GM10248 (cell line): ENCODE measurements around the gene NCAPG2.

Source experiments
- CTCF ChIA-PET: fragments of 300-600 bp; sonication (Branson Sonifier 250); formaldehyde crosslinking; extraction: SDS; loops from one replicate; lab custom pipeline; 2021; ENCODE audit warnings: antibody characterized with exemption; lab: Yijun Ruan, JAX
- POLR2A ChIA-PET: fragments of 350-650 bp; sonication (Branson Sonifier 250); formaldehyde crosslinking; extraction: SDS; loops from one replicate; lab custom pipeline; 2020; ENCODE audit warnings: antibody characterized with exemption; lab: Yijun Ruan, JAX
- DNase-seq: peaks from one replicate; pipeline ENCODE4 v3.0.0; 2012; ENCODE audit errors: extremely low spot score
- TF ChIP-seq, protein P1 (sequence below): IDR thresholded peaks from 2 replicates; pipeline ENCODE4 v1.5.1; 2012; ENCODE audit warnings: mild to moderate bottlenecking, low read depth; ENCODE audit errors: extremely low read depth, missing control alignments, control extremely low read depth

Gene NCAPG2

GRCh38 chr7:158749396-158749795, 44.8 kb upstream of the NCAPG2 start:
- no peak for DNase-seq
- ChIA-PET POLR2A (no interaction called here), CTCF (interaction anchor here (0.7 to 2.6 kb wide), 4 partner anchors 9 to 17 kb away, joined by 3 to 7 read pairs (median 3); no protein-coding TSS in a partner anchor)
- TF ChIP-seq, protein P1, sequence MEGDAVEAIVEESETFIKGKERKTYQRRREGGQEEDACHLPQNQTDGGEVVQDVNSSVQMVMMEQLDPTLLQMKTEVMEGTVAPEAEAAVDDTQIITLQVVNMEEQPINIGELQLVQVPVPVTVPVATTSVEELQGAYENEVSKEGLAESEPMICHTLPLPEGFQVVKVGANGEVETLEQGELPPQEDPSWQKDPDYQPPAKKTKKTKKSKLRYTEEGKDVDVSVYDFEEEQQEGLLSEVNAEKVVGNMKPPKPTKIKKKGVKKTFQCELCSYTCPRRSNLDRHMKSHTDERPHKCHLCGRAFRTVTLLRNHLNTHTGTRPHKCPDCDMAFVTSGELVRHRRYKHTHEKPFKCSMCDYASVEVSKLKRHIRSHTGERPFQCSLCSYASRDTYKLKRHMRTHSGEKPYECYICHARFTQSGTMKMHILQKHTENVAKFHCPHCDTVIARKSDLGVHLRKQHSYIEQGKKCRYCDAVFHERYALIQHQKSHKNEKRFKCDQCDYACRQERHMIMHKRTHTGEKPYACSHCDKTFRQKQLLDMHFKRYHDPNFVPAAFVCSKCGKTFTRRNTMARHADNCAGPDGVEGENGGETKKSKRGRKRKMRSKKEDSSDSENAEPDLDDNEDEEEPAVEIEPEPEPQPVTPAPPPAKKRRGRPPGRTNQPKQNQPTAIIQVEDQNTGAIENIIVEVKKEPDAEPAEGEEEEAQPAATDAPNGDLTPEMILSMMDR = no peak

- TF ChIP-seq, protein P1 = no peak
- DNase-seq = no peak
- CTCF ChIA-PET = interaction anchor here (0.8 to 2.6 kb wide), 5 partner anchors 12 to 53 kb away, joined by 3 to 7 read pairs (median 4); no protein-coding TSS in a partner anchor
- POLR2A ChIA-PET = no interaction called here
Observed at GRCh38 chr7:158748335-158748734, 43.7 kb upstream of the NCAPG2 start.

- TF ChIP-seq, protein P1 = no peak
- ChIA-PET CTCF (interaction anchor here (1.2 kb wide), 1 partner anchor 36 kb away, joined by 4 read pairs; no protein-coding TSS in a partner anchor), POLR2A (no interaction called here)
- no peak for DNase-seq
Observed at GRCh38 chr7:158747408-158747807, 42.8 kb upstream of the NCAPG2 start.

DNA sequence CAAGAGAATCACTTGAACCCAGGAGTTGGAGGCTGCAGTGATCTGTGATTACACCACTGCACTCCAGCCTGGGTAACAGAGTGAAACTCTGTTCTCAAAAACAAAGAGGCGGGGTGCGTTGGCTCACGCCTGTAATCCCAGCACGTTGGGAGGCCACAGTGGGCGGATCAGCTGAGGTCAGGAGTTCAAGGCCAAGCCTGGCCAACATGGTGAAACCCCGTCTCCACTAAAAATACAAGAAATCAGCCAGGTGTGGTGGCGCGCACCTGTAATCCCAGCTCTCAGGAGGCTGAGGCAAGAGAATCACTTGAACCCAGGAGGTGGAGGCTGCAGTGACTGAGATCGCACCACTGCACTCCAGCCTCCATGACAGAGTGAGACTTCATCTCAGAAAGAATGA, 42.4 kb upstream of the NCAPG2 start:
- no peak for DNase-seq
- TF ChIP-seq, protein P1 = no peak
- POLR2A ChIA-PET = no interaction called here
- CTCF ChIA-PET = no interaction called here

DNA sequence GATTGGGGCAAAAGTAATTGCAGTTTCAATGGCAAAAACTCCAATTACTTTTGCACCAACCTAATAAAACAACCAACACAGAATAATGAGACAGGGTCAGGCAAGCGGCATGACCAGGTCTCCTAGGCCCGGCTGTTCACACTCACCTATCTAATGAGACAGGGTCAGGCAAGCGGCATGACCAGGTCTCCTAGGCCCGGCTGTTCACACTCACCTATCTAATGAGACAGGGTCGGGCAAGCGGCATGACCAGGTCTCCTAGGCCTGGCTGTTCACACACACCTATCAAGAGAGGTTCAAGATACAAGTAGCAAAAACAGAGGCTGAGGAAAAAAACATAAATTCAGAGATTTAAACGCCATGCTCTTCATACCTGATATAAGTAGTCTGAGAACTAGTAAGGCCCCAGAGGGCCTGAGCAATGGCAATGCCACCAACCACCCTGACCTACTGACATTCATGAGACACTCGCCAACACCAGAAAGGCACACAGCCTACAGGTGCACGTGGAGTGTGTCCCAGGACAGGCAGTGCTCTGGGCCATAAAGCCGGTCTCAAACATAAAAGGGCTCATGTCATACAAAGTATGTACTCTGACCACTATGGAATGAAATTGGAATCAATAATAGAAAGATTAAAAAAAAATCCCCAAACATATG, 40.6 kb upstream of the NCAPG2 start:
- TF ChIP-seq, protein P1 = no peak
- no peak for DNase-seq
- CTCF ChIA-PET = interaction anchor here (1.1 kb wide), 1 partner anchor 10 kb away, joined by 3 read pairs; no protein-coding TSS in a partner anchor
- POLR2A ChIA-PET = no interaction called here

GRCh38 chr7:158744070-158744469, 39.5 kb upstream of the NCAPG2 start:
- POLR2A ChIA-PET = no interaction called here
- TF ChIP-seq, protein P1 = no peak
- CTCF ChIA-PET = no interaction called here
- DNase-seq = no peak
